Caki2 (cell line): ENCODE measurements around the gene CD19. TPM values are rescaled to one million over a fixed set of nuclear protein-coding genes. Genes with fewer than 3 reads are reported as not detected.
"Not testable (repeated sequence)": the region's sequence is repeated elsewhere in the genome, so short reads cannot be mapped to it uniquely, and the experiment has no call there.

Experiments
- DNase-seq: peaks from one replicate; pipeline ENCODE4 v3.0.0-alpha.2; 2015; ENCODE audit warnings: low read depth
- in situ Hi-C: cut with HindIII; loops from 2 replicates; pipeline ENCODE4 v1.10.0; 2016; ENCODE audit warnings: low sequenced_read_pairs, low pct_unique_long_range_greater_than_20kb, mixed read lengths
- total RNA-seq: library from RNA; depleted of rRNA; stranded (reverse); fragments of >200 nt; shearing (Covaris generic); gene quantifications from 2 replicates; pipeline ENCODE4 v1.2.3, GENCODE V29; 2014; ENCODE audit warnings: low replicate concordance; rRNA removed

CD19 gene
- 0.37 and 4.2 TPM in 2 replicates for total RNA-seq

DNA sequence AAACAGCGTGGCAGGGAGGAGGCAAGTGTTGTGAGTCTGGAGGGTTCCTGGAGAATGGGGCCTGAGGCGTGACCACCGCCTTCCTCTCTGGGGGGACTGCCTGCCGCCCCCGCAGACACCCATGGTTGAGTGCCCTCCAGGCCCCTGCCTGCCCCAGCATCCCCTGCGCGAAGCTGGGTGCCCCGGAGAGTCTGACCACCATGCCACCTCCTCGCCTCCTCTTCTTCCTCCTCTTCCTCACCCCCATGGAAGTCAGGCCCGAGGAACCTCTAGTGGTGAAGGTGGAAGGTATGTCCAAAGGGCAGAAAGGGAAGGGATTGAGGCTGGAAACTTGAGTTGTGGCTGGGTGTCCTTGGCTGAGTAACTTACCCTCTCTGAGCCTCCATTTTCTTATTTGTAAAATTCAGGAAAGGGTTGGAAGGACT is at the start of gene CD19:
Gene CD19, plus strand, starts transcription at position 171 of the 425 bp plus-strand sequence. Its CDS starts 30 bp downstream, at position 201.
- in situ Hi-C loops, result no loop called here
- no peak for DNase-seq

GRCh38 chr16:28882551-28883160 is 49.1 kb upstream of the CD19 start:
- in situ Hi-C loops, result no loop called here
- no peak for DNase-seq

GRCh38 chr16:28883221-28883996 is 48.4 kb upstream of the CD19 start:
- in situ Hi-C loops, result no loop called here
- no peak for DNase-seq

DNA sequence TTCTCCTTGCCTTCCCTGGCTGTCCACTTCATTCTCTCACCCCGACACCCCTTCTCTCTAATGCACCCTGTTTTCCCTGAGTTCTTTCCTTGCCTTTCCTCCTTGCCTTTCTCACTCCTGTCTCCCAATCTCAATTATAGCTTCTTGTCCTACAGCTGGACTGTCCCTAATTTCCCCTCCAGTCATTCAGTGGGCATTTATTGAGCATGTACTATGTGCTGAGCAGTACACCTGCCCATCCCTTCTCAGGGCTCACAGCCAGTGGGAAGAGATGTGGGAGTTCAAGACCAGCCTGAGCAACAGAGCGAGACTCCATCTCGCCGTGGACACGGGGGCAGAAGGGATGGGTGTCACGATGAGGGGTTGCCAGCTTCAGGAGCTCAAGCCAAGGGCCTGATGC is 47.7 kb upstream of the CD19 start:
- in situ Hi-C loops, result no loop called here
- DNase-seq, result no peak

DNA sequence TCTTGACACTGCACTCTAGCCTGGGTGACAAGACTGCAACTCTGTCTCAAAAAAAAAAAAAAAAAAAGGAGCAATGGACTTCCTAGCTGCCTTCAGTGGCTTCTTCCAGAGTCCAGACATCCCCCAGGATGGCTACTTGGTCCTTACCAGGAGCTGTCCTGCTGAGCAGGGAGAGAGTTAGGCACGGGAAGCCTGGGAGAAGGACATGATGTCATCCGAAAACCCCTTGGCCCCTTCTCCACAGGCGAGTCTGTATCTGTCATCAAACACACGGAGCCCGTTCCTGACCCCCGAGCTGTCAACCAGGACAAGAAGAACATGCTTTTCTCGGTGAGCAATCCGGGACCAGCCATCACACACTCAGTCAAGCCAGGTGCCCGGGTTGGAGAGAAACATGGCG is 44.8 kb upstream of the CD19 start:
- in situ Hi-C loops, result no loop called here
- DNase-seq, result no peak

GRCh38 chr16:28890355-28890754 is 41.4 kb upstream of the CD19 start:
- in situ Hi-C loops, result not testable (repeated sequence)

DNA sequence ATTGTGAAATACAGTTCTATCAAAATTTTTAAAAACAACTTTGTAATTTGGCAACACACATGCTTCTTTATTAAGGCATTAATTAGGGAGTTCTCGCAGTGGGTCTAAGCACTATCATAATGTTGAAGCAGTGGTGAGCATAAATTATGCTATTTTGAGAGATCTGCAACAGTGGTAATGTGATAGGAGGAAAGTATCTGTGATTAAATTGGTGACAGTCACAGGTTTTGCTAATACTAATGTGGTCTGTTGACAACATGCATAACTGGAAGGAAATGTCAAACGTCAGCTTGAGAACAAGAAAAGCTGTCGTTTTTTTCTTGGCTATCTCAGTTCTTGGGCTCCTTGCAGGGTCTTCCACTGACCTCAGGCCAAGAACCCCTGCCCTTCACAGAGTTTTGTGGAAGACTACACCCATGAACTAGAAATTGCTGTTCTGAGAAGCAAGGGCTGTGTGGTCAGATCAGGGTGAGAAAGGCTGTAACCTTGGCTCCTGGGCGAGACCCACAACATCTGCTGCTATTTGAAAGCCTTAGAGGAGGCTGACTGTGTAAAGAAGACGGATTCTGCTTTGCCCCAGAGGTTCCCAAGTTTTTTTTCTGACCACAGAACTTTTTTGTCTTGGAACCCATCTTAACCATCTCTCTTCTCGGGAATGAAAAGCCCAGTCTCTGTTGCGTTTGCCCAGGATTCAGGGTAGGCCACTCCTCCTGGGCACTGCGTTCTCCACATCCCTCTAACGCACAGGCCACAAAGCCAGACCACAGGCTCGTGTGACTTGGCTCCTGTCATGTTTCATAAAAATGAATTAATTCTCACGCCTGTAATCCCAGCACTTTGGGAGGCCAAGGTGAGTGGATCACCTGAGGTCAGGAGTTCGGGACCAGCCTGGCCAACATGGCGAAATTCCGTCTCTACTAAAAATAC is 39.5 kb upstream of the CD19 start:
- in situ Hi-C loops, result no loop called here
- DNase-seq, result no peak

More at GRCh38 chr16:28890355-28890754, 41.4 kb upstream of the CD19 start:
- DNase-seq, result not testable (repeated sequence)

GRCh38 chr16:28893291-28893690 is 38.5 kb upstream of the CD19 start:
- no peak for DNase-seq
- in situ Hi-C loops, result no loop called here

DNA sequence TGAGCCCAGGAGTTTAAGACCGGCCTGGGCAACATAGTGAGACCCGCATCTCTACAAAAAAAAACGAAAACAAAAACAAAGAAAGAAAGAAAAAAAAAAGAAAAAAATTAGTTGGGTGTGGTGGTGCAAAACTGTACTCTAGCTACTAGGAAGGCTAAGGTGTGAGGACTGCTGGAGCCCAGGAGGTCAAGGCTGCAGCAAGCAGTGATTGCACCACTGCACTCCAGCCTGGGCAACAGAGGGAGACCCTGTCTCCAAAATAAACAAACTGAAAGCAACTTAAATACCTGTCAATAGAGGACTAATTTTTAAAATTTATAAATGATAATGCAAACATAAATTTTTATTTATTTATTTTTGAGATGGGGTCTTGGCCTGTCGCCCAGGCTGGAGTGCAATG is 36.2 kb upstream of the CD19 start:
- in situ Hi-C loops, result no loop called here
- DNase-seq, result no peak

- in situ Hi-C loops, result no loop called here
These were observed 33.9 kb upstream of the CD19 start for GRCh38 chr16:28897826-28898225.

DNA sequence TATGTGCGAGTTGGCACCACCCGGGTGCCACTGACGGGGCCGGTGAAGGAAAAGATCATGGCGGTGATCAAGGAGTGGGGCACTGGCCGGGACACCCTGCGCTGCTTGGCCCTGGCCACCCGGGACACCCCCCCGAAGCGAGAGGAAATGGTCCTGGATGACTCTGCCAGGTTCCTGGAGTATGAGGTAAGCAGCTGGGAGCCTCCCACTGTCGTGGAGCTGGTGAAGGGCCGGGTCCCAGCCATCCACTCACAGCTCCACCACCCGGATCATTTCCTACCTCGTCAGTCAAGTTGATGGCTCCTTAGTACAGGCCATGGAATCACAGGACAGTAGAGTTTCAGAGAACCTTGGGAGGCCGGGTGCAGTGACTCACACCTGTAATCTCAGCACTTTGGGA is 33.5 kb upstream of the CD19 start:
- no peak for DNase-seq
- in situ Hi-C loops, result no loop called here

More at GRCh38 chr16:28897826-28898225, 33.9 kb upstream of the CD19 start:
- DNase-seq, result no peak

GRCh38 chr16:28898942-28899341 is 32.8 kb upstream of the CD19 start:
- in situ Hi-C loops, result no loop called here
- DNase-seq, result no peak

GRCh38 chr16:28899882-28900590 is 31.7 kb upstream of the CD19 start:
- DNase-seq, result no peak
- in situ Hi-C loops, result no loop called here

DNA sequence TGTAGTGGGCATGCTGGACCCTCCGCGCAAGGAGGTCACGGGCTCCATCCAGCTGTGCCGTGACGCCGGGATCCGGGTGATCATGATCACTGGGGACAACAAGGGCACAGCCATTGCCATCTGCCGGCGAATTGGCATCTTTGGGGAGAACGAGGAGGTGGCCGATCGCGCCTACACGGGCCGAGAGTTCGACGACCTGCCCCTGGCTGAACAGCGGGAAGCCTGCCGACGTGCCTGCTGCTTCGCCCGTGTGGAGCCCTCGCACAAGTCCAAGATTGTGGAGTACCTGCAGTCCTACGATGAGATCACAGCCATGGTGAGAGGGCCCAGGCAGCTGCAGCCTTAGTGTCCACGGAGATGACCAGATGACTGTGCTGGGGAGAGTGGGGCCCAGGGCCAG is 31.2 kb upstream of the CD19 start:
- in situ Hi-C loops, result no loop called here
- DNase-seq, result no peak

GRCh38 chr16:28901862-28902261 is 29.9 kb upstream of the CD19 start:
- in situ Hi-C loops, result no loop called here
- no peak for DNase-seq

GRCh38 chr16:28902909-28903308 is 28.9 kb upstream of the CD19 start:
- in situ Hi-C loops, result no loop called here
- no peak for DNase-seq

DNA sequence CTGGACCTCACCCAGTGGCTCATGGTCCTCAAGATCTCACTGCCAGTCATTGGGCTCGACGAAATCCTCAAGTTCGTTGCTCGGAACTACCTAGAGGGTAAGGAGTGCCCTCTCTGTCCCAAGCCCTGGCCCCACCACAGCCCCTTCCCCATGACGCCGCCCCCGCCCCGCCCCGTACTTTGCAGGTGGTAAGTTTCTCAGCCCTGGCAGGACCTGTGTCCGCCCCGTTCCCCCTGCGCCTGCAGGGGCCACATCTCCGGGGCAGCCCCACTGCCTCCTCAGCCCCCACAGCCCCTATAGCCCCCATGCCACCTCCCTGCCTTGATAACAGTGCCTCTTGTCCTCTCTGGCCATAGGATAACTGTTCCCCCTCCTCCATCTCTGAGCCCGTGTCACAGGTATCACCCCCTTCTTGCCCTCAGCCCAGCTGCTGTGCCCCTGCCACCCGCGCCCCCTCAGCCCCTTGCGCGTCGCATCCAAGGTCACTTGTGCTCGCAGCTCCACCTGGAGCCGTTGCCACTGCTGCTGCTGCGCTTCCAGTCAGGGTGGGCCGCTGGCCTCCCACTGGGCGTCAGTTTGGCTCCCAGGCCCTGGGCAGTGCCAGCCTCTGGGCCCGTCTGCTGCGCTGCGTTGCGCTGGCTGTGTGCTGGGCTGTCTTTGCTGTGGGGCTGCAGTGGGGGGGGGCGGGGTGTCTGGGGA is 28.3 kb upstream of the CD19 start:
- DNase-seq, result no peak
- in situ Hi-C loops, result no loop called here

DNA sequence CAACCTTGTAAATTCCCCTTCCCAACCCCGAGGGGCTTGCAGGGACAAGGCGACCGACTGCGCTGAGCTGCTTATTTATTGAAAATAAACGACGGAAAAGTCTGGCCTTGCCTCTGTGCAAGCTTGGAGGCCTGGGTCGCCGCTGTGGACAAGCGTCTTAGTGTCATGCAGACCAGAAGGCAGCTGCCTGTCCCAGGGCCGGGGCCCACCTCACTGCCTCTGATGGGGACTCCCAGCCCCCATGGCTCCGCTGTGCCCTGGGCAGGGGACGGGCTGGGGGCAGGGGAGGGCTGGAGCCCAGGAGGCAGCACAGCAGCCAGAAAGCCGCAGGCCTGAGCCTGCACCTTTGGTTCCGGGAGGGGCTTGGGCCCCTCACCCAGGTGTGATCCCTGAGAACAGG is 27.4 kb upstream of the CD19 start:
- DNase-seq, result no peak
- in situ Hi-C loops, result no loop called here
